A549 treated with Mapracorat at 1 μM for 4 hours (cell line): ENCODE data around the gene RBM15. TPM values are rescaled to one million over a fixed set of nuclear protein-coding genes. Genes with fewer than 3 reads are reported as not detected.

ENCODE experiments used
- total RNA-seq: library from RNA; stranded (reverse); fragments of 200-300 nt; extraction: Qiagen RNA extraction; gene quantifications from 5 replicates; pipeline ENCODE4 v1.2.3, GENCODE V29; 2022

The RBM15 gene
- total RNA-seq, result 5.9 to 9.4 TPM (median 8.1 TPM) in 5 replicates

DNA sequence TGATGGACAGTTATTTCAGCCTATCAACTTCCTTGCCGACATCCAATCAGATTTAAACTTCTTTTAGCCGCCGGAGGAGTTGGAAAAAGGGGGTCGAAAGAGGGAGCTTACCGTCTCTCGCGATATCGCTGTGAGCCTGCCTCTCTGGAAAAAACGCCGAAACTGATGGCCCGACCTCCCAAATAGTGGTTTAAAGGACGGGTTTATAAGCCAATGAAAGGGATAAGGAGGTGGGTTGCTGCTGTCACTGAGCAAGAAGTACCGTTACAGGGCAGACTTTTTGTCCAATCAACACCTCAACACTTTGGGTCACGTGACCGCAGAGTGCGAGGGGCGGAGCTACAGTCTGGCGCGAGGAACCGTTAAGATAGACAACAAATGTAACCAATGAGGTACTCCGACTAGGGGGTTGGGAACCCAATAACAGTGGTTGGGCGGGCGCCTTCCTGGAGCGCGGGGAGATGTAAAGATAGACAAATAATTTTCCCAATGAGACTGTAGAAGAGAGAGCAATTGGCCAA lies at the start of gene RBM15:
Gene RBM15 (plus strand): TSS at position 492 of the 521 bp plus-strand sequence. CDS start 29 bp downstream, at position 521.

GRCh38 chr1:110390692-110391245 lies 51.6 kb downstream of the RBM15 start, which contains the start of gene SLC16A4:
TSS of gene SLC16A4 (minus strand) at chr1:110391026. CDS start at chr1:110389323, 1,703 bp downstream.

Other genes with a start within 250 kb of the RBM15 start
- not detected in 5 replicates for gene UBL4B, start 226.9 kb upstream of the RBM15 start, total RNA-seq
- gene SLC6A17, start 188.9 kb upstream of the RBM15 start, total RNA-seq, result 4.1 to 5.9 TPM (median 5.6 TPM) in 5 replicates
- 2.2 to 4.1 TPM (median 3.7 TPM) in 5 replicates for gene KCNC4, start 129.1 kb upstream of the RBM15 start, total RNA-seq
- 25.7 to 37.3 TPM (median 31.4 TPM) in 5 replicates for gene SLC16A4, start 51.6 kb downstream of the RBM15 start, total RNA-seq
- 179 to 197 TPM (median 184 TPM) in 5 replicates for gene LAMTOR5, start 68.3 kb downstream of the RBM15 start, total RNA-seq
- not detected in 5 replicates for gene PROK1, start 111.8 kb downstream of the RBM15 start, total RNA-seq
- gene KCNA10, start 179.8 kb downstream of the RBM15 start, total RNA-seq, result not detected in 5 replicates